GM12892 (cell line): Measurements from ENCODE around the gene B4GALNT1.

Experiments
- POLR2A ChIP-seq: IDR thresholded peaks from 2 replicates; pipeline ENCODE4 v1.6.1; 2011; ENCODE audit warnings: low read depth, low read length, control low read depth
- TAF1 ChIP-seq: IDR thresholded peaks from 2 replicates; pipeline ENCODE4 v1.6.1; 2011; ENCODE audit warnings: low read depth, mild to moderate bottlenecking, control low read depth, low read length, borderline replicate concordance

- no peak for TF ChIP-seq POLR2A
- no peak for TF ChIP-seq TAF1
Measured at GRCh38 chr12:57623385-57623784, 9.6 kb downstream of the B4GALNT1 start.
